Osteoblast (primary cell): ENCODE results near the gene HNMT. TPM values are rescaled to one million over a fixed set of nuclear protein-coding genes. Genes with fewer than 3 reads are reported as not detected.

Experiments
- DNase-seq: peaks from one replicate; pipeline ENCODE4 v3.0.0; 2011; ENCODE audit warnings: low spot score, mixed read lengths; ENCODE audit not compliant: insufficient read length; ENCODE audit errors: missing footprints
- H2AFZ ChIP-seq: 2 replicates; pipeline ENCODE4 v1.6.0; 2011; ENCODE audit warnings: mild to moderate bottlenecking, low read length
- H3K27ac ChIP-seq: 2 replicates; pipeline ENCODE4 v1.5.1; 2011; ENCODE audit warnings: mild to moderate bottlenecking, low read depth, low read length, moderate library complexity
- H3K27me3 ChIP-seq: 2 replicates; pipeline ENCODE4 v1.6.0; 2012; ENCODE audit warnings: mild to moderate bottlenecking, control low read depth, inconsistent platforms, low read length, moderate library complexity; ENCODE audit not compliant: insufficient read depth
- H3K36me3 ChIP-seq: 2 replicates; pipeline ENCODE4 v1.5.1; 2011; ENCODE audit warnings: mild to moderate bottlenecking, low read length, control low read depth, moderate library complexity; ENCODE audit not compliant: insufficient read depth
- H3K4me1 ChIP-seq: 2 replicates; pipeline ENCODE4 v1.5.1; 2011; ENCODE audit warnings: mild to moderate bottlenecking, low read length, control low read depth, moderate library complexity; ENCODE audit not compliant: insufficient read depth
- H3K4me2 ChIP-seq: 2 replicates; pipeline ENCODE4 v1.6.0; 2011; ENCODE audit warnings: mild to moderate bottlenecking, low read length; ENCODE audit not compliant: insufficient read depth
- H3K4me3 ChIP-seq: fragments of 200-600 bp; sonication (generic); 3 replicates; pipeline ENCODE4 v1.5.1; 2012; ENCODE audit warnings: mild to moderate bottlenecking, low read length, inconsistent platforms; ENCODE audit not compliant: insufficient read depth
- H3K79me2 ChIP-seq: 2 replicates; pipeline ENCODE4 v1.6.0; 2012; ENCODE audit warnings: mild to moderate bottlenecking, low read length, control low read depth, inconsistent platforms; ENCODE audit not compliant: insufficient read depth
- H3K9me3 ChIP-seq: 2 replicates; pipeline ENCODE4 v1.5.1; 2011; ENCODE audit warnings: low read depth, low read length, control low read depth
- H4K20me1 ChIP-seq: 2 replicates; pipeline ENCODE4 v1.6.0; 2012; ENCODE audit warnings: mild to moderate bottlenecking, low read length, control low read depth; ENCODE audit not compliant: insufficient read depth
- total RNA-seq: library from RNA; depleted of rRNA; stranded (reverse); fragments of >200 nt; gene quantifications from 2 replicates; pipeline ENCODE4 v1.2.3, GENCODE V29; 2012
- TF ChIP-seq, protein P1 (sequence below): IDR thresholded peaks from 2 replicates; pipeline ENCODE4 v1.5.1; 2011; ENCODE audit warnings: mild to moderate bottlenecking, low read depth, low read length, moderate library complexity; ENCODE audit errors: extremely low read depth

The HNMT gene
- total RNA-seq, 1 donor: 115 TPM

GRCh38 chr2:137942037-137942832 lies 22.0 kb upstream of the HNMT start:
- no peaks in the 10 kb centered on the region for H3K4me1 ChIP-seq
- no peak overlapping the region for H3K27ac ChIP-seq
- H3K4me3 ChIP-seq: no peak overlapping the region
- no peak overlapping the region for H2AFZ ChIP-seq
- DNase-seq: no peak
- no peaks in the 10 kb centered on the region for H3K9me3 ChIP-seq
- no peak overlapping the region for H3K4me2 ChIP-seq
- no peaks in the 10 kb centered on the region for H4K20me1 ChIP-seq
- H3K27me3 ChIP-seq: peaks cover 7% of the 10 kb centered on the region
- TF ChIP-seq, protein P1, sequence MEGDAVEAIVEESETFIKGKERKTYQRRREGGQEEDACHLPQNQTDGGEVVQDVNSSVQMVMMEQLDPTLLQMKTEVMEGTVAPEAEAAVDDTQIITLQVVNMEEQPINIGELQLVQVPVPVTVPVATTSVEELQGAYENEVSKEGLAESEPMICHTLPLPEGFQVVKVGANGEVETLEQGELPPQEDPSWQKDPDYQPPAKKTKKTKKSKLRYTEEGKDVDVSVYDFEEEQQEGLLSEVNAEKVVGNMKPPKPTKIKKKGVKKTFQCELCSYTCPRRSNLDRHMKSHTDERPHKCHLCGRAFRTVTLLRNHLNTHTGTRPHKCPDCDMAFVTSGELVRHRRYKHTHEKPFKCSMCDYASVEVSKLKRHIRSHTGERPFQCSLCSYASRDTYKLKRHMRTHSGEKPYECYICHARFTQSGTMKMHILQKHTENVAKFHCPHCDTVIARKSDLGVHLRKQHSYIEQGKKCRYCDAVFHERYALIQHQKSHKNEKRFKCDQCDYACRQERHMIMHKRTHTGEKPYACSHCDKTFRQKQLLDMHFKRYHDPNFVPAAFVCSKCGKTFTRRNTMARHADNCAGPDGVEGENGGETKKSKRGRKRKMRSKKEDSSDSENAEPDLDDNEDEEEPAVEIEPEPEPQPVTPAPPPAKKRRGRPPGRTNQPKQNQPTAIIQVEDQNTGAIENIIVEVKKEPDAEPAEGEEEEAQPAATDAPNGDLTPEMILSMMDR: no peak
- H3K36me3 ChIP-seq: no peaks in the 10 kb centered on the region
- no peaks in the 10 kb centered on the region for H3K79me2 ChIP-seq

- Histone ChIP-seq H3K4me1 (no peaks in the 10 kb centered on the region), H3K27ac (no peak overlapping the region), H2AFZ (no peak overlapping the region), H3K9me3 (no peaks in the 10 kb centered on the region), H3K27me3 (peaks cover 4% of the 10 kb centered on the region), H3K4me2 (no peak overlapping the region), H3K79me2 (no peaks in the 10 kb centered on the region), H3K4me3 (no peak overlapping the region), H3K36me3 (no peaks in the 10 kb centered on the region), H4K20me1 (no peaks in the 10 kb centered on the region)
- no peak for DNase-seq
- TF ChIP-seq, protein P1: no peak
These were observed 21.2 kb upstream of the HNMT start for GRCh38 chr2:137942833-137943677.

DNA sequence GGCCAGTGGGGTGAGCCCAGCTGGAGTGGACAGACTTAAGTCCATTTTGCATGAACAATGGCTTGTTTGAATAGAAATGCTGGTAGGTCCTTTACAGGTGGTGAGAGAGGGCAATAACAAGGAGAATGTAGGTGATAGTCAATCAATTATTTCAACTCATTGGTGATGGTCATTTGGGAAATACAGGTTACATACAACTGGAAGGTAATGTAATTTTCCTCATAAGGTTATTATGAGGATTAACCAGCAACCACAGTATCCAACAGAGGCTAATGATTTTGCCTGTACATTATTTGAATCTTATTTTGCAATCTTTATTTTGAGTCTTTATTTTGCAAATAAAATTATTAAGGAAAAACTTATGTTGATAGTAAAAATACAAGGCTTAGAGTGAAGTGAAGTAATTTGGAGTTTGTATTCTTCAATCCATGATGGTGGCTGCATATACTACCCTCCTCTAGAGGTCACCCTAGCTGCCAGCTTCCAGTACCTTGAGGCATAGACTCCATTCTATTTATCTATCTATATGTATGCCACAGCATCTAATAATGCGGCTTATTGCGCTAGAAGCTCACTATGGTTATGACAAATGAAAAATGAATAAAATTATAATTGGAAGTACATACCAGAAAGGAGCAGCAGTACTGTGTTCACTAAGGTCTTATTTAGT lies 20.5 kb upstream of the HNMT start:
- Histone ChIP-seq H3K4me1 (no peaks in the 10 kb centered on the region), H3K4me2 (no peak overlapping the region), H2AFZ (no peak overlapping the region), H3K27ac (no peak overlapping the region), H3K79me2 (no peaks in the 10 kb centered on the region), H3K27me3 (peaks cover 4% of the 10 kb centered on the region), H3K4me3 (no peak overlapping the region), H4K20me1 (no peaks in the 10 kb centered on the region), H3K36me3 (no peaks in the 10 kb centered on the region), H3K9me3 (no peaks in the 10 kb centered on the region)
- TF ChIP-seq, protein P1: no peak
- no peak for DNase-seq

DNA sequence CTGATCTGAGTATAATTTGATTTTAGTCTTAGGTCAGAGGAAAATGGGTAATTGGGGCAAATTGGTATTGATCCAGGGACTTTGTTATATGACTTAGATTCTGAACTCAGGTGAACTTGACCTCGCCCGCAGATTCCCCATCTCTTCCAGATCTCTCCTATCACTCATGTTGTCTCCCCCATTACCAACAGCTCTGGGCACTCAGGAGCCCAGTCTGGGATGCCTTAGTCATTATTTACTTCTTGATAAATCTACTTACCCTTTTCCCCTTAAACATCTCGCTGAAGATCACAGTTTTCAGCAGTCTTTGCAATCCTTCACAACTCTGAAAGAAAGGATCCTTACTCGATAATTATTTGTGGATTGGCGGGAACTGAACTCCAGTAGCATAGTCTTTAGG lies 19.6 kb upstream of the HNMT start:
- no peak for DNase-seq
- Histone ChIP-seq H3K4me1 (no peaks in the 10 kb centered on the region), H3K4me2 (no peak overlapping the region), H3K79me2 (no peaks in the 10 kb centered on the region), H3K9me3 (no peaks in the 10 kb centered on the region), H4K20me1 (no peaks in the 10 kb centered on the region), H2AFZ (no peak overlapping the region), H3K27me3 (no peaks in the 10 kb centered on the region), H3K36me3 (no peaks in the 10 kb centered on the region), H3K27ac (no peak overlapping the region), H3K4me3 (no peak overlapping the region)
- TF ChIP-seq, protein P1: no peak
